Endothelial cell of umbilical vein (primary cell): Measurements from ENCODE around the gene DCAF5. TPM values are rescaled to one million over a fixed set of nuclear protein-coding genes. Genes with fewer than 3 reads are reported as not detected.

Source experiments
- BruUV-seq: library from RNA; stranded (reverse); fragments of 400-500 nt; replicated peaks from 2 replicates; lab custom pipeline; 2021; lab: Mats Ljungman, UMichigan
- CTCF ChIA-PET: fragments of 300-600, 350-600 bp; sonication (Branson Sonifier 250); formaldehyde crosslinking; loops from one replicate; lab custom pipeline; 2021; ENCODE audit warnings: antibody characterized with exemption, inconsistent platforms; lab: Charles Lee
- POLR2A ChIA-PET: fragments of 300-600, 350-600 bp; sonication (Branson Sonifier 250); formaldehyde crosslinking; loops from one replicate; lab custom pipeline; 2021; ENCODE audit warnings: antibody characterized with exemption, inconsistent platforms; lab: Charles Lee
- DNase-seq: peaks from one replicate; pipeline ENCODE4 v3.0.0-alpha.2; 2011; ENCODE audit warnings: low read depth, low spot score
- FAIRE-seq: peaks from 2 replicates; lab custom pipeline; 2011; peaks lifted over from hg19 to GRCh38; lab: Jason Lieb, UNC
- H2AFZ ChIP-seq: 2 replicates; pipeline ENCODE4 v1.6.0; 2012; ENCODE audit warnings: low read depth, low read length, control low read depth, inconsistent platforms
- H3K27ac ChIP-seq: 2 replicates; pipeline ENCODE4 v1.5.1; 2011; ENCODE audit warnings: low read depth, mild to moderate bottlenecking, control low read depth, low read length, moderate library complexity; ENCODE audit not compliant: insufficient read depth
- H3K27me3 ChIP-seq, 2 experiments: 2 replicates each; pipeline versions ENCODE4 v1.6.0 to v1.6.1; 2011; ENCODE audit warnings: low read length in 2 of 2, mixed read lengths in 1 of 2; ENCODE audit not compliant: control insufficient read depth in 2 of 2, insufficient read depth in 2 of 2
- H3K36me3 ChIP-seq, 2 experiments: 2 replicates in 1 of 2; 3 replicates in 1 of 2; pipeline ENCODE4 v1.5.1; 2011; ENCODE audit warnings: low read length in 2 of 2, mild to moderate bottlenecking in 1 of 2, moderate library complexity in 1 of 2; ENCODE audit not compliant: control insufficient read depth in 2 of 2, insufficient read depth in 2 of 2; ENCODE audit errors: extremely low read depth in 1 of 2
- H3K4me1 ChIP-seq: 3 replicates; pipeline ENCODE4 v1.5.1; 2011; ENCODE audit warnings: mild to moderate bottlenecking, low read length; ENCODE audit not compliant: control insufficient read depth, insufficient read depth; ENCODE audit errors: extremely low read depth
- H3K4me2 ChIP-seq: 2 replicates; pipeline ENCODE4 v1.6.1; 2011; ENCODE audit warnings: low read length, control low read depth, mixed read lengths; ENCODE audit not compliant: insufficient read depth
- H3K4me3 ChIP-seq, 3 experiments: fragments of 200-600 bp in 1 of 3; sonication (generic), shearing (Covaris generic) in 1 of 3; replicated peaks in 1 of 3; 2 replicates each; pipeline ENCODE4 v1.5.1; 2011 to 2016; ENCODE audit warnings: control low read depth in 3 of 3, low read length in 3 of 3, mild to moderate bottlenecking in 2 of 3, inconsistent platforms in 1 of 3, low read depth in 1 of 3, moderate library complexity in 1 of 3; ENCODE audit not compliant: insufficient read depth in 1 of 3
- H3K79me2 ChIP-seq: 2 replicates; pipeline ENCODE4 v1.6.0; 2012; ENCODE audit warnings: low read length, inconsistent platforms; ENCODE audit not compliant: control insufficient read depth, insufficient read depth
- H3K9ac ChIP-seq: replicated peaks from 2 replicates; pipeline ENCODE3; 2011; ENCODE audit warnings: low read length, control low read depth; ENCODE audit not compliant: insufficient read depth; ENCODE audit errors: extremely low read depth
- H3K9me1 ChIP-seq: replicated peaks from 3 replicates; pipeline ENCODE4 v1.6.0; 2011; ENCODE audit warnings: mild to moderate bottlenecking, low read length; ENCODE audit not compliant: control insufficient read depth, insufficient read depth; ENCODE audit errors: extremely low read depth
- H3K9me3 ChIP-seq: replicated peaks from 2 replicates; pipeline ENCODE4 v1.5.1; 2012; ENCODE audit warnings: low read length, inconsistent platforms; ENCODE audit not compliant: control insufficient read depth, insufficient read depth
- H4K20me1 ChIP-seq: replicated peaks from 2 replicates; pipeline ENCODE3; 2011; ENCODE audit warnings: mild to moderate bottlenecking, low read length; ENCODE audit not compliant: control insufficient read depth, insufficient read depth; ENCODE audit errors: extremely low read depth
- FOS ChIP-seq: IDR thresholded peaks from 2 replicates; pipeline ENCODE4 v1.6.1; 2011; ENCODE audit warnings: mild to moderate bottlenecking, low read length, moderate library complexity, borderline replicate concordance; ENCODE audit not compliant: insufficient read depth
- MYC ChIP-seq: IDR thresholded peaks from one replicate; pipeline ENCODE4 v1.6.1; 2011; ENCODE audit warnings: mild to moderate bottlenecking, low read depth, low read length
- POLR2A ChIP-seq: IDR thresholded peaks from 2 replicates; pipeline ENCODE4 v1.6.1; 2012; ENCODE audit warnings: low read depth, mild to moderate bottlenecking, control low read depth, low read length
- dilution Hi-C: fragments of 300-500 bp; cut with MboI; formaldehyde crosslinking; loops from one replicate; pipeline ENCODE4 v1.15.0; 2019; ENCODE audit warnings: low sequenced_read_pairs; ENCODE audit not compliant: extremely low pct_ligation_motif_present
- intact Hi-C: fragments of 100-400 bp; cut with micrococcal nuclease; formaldehyde crosslinking; loops from one replicate; pipeline ENCODE4 v1.10.0; 2022
- polyA plus RNA-seq, 4 experiments: library from polyadenylated mRNA; depleted of rRNA in 3 of 4; stranded (reverse) in 3 of 4; unstranded in 1 of 4; fragments of >200 nt; gene quantifications; 2 replicates each; pipeline versions ENCODE4 v1.2.1 to v1.2.3, GENCODE V29; 2011 to 2012; ENCODE audit warnings: missing spikeins in 1 of 4
- total RNA-seq: library from RNA; stranded (reverse); gene quantifications from 2 replicates; pipeline ENCODE4 v1.2.3, GENCODE V29; 2021
- TF ChIP-seq, protein P1 (sequence below), 2 donors: IDR thresholded peaks; 1 replicate in 1 of 2; 2 replicates in 1 of 2; pipeline ENCODE4 v1.5.1; 2011; ENCODE audit warnings: low read length in 2 of 2, mild to moderate bottlenecking in 2 of 2, moderate library complexity in 2 of 2, control low read depth in 1 of 2, inconsistent platforms in 1 of 2, low read depth in 1 of 2; ENCODE audit not compliant: insufficient read depth in 1 of 2; ENCODE audit errors: extremely low read depth in 1 of 2
- TF ChIP-seq, protein P2 (sequence below): IDR thresholded peaks from 2 replicates; pipeline ENCODE4 v1.6.1; 2011; ENCODE audit not compliant: insufficient read depth, insufficient read length

The DCAF5 gene
- total and polyA plus RNA-seq, 2 donors (not counting 3 experiments of a cell fraction or from before 2014, with no cell fraction given), result 37.9 to 52.5 TPM

DNA sequence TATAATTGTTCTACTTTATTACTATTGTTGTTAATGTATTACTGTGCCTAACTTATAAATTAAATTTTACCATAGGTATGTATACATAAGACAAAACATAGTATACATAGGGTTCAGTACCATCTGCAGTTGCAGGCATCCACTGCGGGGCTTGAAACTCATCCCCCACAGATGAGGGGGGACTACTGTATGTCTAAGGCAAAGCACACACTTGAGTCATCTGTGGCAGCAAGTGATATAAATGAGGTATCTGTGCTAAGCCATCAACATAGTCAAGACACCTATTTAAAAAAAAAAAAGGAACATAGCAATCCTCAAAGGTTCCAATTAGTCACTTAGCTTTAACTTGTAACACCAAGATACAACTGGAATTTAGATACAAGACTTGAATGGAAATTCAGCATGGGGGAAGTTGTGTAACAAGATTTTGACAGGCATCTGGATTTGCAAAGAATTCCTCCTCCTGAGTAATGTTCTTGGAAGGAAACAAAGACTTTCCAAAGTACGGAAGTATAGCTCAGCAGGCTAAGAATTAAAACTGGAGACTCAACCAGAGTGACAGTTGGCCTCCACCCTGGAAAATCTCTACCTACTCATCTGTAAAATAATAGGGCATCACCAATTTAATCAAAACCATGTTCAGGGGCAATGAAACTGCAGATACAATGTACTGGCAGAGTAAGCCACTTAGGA lies 14.9 kb downstream of the DCAF5 start:
- CTCF ChIA-PET, result interaction anchor here (1.4 to 6.2 kb wide), 3 partner anchors 8 to 36 kb away, joined by 3 to 49 read pairs (median 12); no protein-coding TSS in a partner anchor
- H4K20me1 ChIP-seq, result peaks cover 4% of the 10 kb centered on the region

DNA sequence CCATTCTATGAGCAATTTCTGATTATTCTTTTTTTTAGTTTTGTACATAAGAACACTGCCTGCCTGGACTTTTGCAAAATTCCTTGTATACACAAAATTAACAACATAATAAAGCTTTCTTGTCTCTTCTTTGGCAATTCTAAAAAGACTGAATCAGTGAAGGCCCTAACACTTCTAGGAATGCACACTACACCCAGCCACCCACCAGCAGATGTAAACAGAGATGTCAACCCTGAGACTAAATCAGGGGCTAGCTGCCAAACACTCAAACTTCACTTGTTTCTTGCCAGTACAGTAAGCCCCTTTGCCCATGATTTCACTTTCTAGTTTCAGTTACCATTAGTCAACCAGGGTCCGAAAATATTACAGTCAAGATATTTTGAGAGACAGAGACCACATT lies 15.5 kb downstream of the DCAF5 start:
- ChIA-PET CTCF (interaction anchor here (1.4 to 6.2 kb wide), 3 partner anchors 8 to 36 kb away, joined by 3 to 49 read pairs (median 12); no protein-coding TSS in a partner anchor), POLR2A (no interaction called here)
- TF ChIP-seq, protein P1, sequence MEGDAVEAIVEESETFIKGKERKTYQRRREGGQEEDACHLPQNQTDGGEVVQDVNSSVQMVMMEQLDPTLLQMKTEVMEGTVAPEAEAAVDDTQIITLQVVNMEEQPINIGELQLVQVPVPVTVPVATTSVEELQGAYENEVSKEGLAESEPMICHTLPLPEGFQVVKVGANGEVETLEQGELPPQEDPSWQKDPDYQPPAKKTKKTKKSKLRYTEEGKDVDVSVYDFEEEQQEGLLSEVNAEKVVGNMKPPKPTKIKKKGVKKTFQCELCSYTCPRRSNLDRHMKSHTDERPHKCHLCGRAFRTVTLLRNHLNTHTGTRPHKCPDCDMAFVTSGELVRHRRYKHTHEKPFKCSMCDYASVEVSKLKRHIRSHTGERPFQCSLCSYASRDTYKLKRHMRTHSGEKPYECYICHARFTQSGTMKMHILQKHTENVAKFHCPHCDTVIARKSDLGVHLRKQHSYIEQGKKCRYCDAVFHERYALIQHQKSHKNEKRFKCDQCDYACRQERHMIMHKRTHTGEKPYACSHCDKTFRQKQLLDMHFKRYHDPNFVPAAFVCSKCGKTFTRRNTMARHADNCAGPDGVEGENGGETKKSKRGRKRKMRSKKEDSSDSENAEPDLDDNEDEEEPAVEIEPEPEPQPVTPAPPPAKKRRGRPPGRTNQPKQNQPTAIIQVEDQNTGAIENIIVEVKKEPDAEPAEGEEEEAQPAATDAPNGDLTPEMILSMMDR (IDR thresholded peaks at IDR 0.05; ENCODE audit: extremely low read depth in 1 of 2, insufficient read depth in 1 of 2, low read depth in 1 of 2, low read length in 2 of 2), result no peak
- TF ChIP-seq MYC (no peak), POLR2A (no peak), FOS (no peak)
- TF ChIP-seq, protein P2, sequence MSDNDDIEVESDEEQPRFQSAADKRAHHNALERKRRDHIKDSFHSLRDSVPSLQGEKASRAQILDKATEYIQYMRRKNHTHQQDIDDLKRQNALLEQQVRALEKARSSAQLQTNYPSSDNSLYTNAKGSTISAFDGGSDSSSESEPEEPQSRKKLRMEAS, result no peak
- intact Hi-C loops, result no loop called here
- H3K79me2 ChIP-seq, result peaks cover 28% of the 10 kb centered on the region
- peaks cover 17% of the 10 kb centered on the region for H3K4me1 ChIP-seq
- H3K27ac ChIP-seq, result no peak overlapping the region
- no TSS peak for BruUV-seq
- H3K27me3 ChIP-seq, result no peaks in the 10 kb centered on the region
- dilution Hi-C loops, result no loop called here
- peaks cover 0 to 1% of the 10 kb centered on the region in 2 experiments for H3K36me3 ChIP-seq
- peaks cover 2% of the 10 kb centered on the region for H3K9me1 ChIP-seq
- no peak overlapping the region for H3K9ac ChIP-seq
- no peak for DNase-seq
- H3K4me2 ChIP-seq, result no peak overlapping the region
- H2AFZ ChIP-seq, result no peak overlapping the region
- peaks cover 6% of the 10 kb centered on the region for H4K20me1 ChIP-seq
- no peak overlapping the region for H3K4me3 ChIP-seq
- no peaks in the 10 kb centered on the region for H3K9me3 ChIP-seq
- no peak for FAIRE-seq

More for the DNA sequence above, 14.9 kb downstream of the DCAF5 start:
- H3K4me3 ChIP-seq, result no peak overlapping the region
- no peak overlapping the region for H3K9ac ChIP-seq
- no TSS peak for BruUV-seq
- H3K4me2 ChIP-seq, result no peak overlapping the region
- peaks cover 27% of the 10 kb centered on the region for H3K79me2 ChIP-seq
- intact Hi-C loops (no loop called here), dilution Hi-C loops (no loop called here)
- peak; percentile 49 for DNase-seq
- no peak overlapping the region for H3K27ac ChIP-seq
- no peaks in the 10 kb centered on the region for H3K27me3 ChIP-seq
- no peak for TF ChIP-seq POLR2A
- H3K36me3 ChIP-seq, result peaks cover 0 to 1% of the 10 kb centered on the region in 2 experiments
- FAIRE-seq, result peak; percentile 86
- H3K9me1 ChIP-seq, result peaks cover 2% of the 10 kb centered on the region
- H2AFZ ChIP-seq, result no peak overlapping the region
- POLR2A ChIA-PET, result no interaction called here
- H3K9me3 ChIP-seq, result no peaks in the 10 kb centered on the region
- H3K4me1 ChIP-seq, result peaks cover 15% of the 10 kb centered on the region
